Gastroesophageal sphincter (tissue), 3 donors: ENCODE measurements around the gene UBE2J2.

ENCODE experiments used
- EP300 ChIP-seq: sonication (generic); formaldehyde crosslinking; IDR thresholded peaks from one replicate; pipeline ENCODE4 v1.6.1; 2017; ENCODE audit warnings: antibody characterized with exemption, mild to moderate bottlenecking
- POLR2A ChIP-seq, 2 donors: fragments of 450-650 bp; IDR thresholded peaks; one replicate each; pipeline ENCODE4 v1.6.1; 2017; ENCODE audit warnings: antibody characterized with exemption in 2 of 2, mild to moderate bottlenecking in 2 of 2, moderate library complexity in 1 of 2
- TF ChIP-seq, protein P1 (sequence below), 4 experiments: fragments of 200-600 bp in 2 of 4; fragments of 450-650 bp in 2 of 4; sonication (generic) in 1 of 4; IDR thresholded peaks; one replicate each; pipeline ENCODE4 v1.5.1; 2017 to 2019; ENCODE audit warnings: antibody characterized with exemption in 4 of 4, mild to moderate bottlenecking in 2 of 4, moderate library complexity in 2 of 4

GRCh38 chr1:1227386-1227785, 46.3 kb downstream of the UBE2J2 start:
- TF ChIP-seq POLR2A (IDR thresholded peaks at IDR 0.05) (no peak), EP300 (no peak)
- TF ChIP-seq, protein P1, sequence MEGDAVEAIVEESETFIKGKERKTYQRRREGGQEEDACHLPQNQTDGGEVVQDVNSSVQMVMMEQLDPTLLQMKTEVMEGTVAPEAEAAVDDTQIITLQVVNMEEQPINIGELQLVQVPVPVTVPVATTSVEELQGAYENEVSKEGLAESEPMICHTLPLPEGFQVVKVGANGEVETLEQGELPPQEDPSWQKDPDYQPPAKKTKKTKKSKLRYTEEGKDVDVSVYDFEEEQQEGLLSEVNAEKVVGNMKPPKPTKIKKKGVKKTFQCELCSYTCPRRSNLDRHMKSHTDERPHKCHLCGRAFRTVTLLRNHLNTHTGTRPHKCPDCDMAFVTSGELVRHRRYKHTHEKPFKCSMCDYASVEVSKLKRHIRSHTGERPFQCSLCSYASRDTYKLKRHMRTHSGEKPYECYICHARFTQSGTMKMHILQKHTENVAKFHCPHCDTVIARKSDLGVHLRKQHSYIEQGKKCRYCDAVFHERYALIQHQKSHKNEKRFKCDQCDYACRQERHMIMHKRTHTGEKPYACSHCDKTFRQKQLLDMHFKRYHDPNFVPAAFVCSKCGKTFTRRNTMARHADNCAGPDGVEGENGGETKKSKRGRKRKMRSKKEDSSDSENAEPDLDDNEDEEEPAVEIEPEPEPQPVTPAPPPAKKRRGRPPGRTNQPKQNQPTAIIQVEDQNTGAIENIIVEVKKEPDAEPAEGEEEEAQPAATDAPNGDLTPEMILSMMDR (IDR thresholded peaks at IDR 0.05) = no peak
